Measurements from ENCODE around the gene MCM10. TPM values are rescaled to one million over a fixed set of nuclear protein-coding genes. Genes with fewer than 3 reads are reported as not detected.
"Not testable (repeated sequence)": the region's sequence is repeated elsewhere in the genome, so short reads cannot be mapped to it uniquely, and the experiment has no call there.

Gene MCM10
- 10 to 100 TPM in 2 of 4 donors, 1 to 10 TPM in 2; 8.7 to 12.5 (median 10.8) TPM for polyA plus RNA-seq (ENCODE audit: insufficient read length in 4 of 4)

DNA sequence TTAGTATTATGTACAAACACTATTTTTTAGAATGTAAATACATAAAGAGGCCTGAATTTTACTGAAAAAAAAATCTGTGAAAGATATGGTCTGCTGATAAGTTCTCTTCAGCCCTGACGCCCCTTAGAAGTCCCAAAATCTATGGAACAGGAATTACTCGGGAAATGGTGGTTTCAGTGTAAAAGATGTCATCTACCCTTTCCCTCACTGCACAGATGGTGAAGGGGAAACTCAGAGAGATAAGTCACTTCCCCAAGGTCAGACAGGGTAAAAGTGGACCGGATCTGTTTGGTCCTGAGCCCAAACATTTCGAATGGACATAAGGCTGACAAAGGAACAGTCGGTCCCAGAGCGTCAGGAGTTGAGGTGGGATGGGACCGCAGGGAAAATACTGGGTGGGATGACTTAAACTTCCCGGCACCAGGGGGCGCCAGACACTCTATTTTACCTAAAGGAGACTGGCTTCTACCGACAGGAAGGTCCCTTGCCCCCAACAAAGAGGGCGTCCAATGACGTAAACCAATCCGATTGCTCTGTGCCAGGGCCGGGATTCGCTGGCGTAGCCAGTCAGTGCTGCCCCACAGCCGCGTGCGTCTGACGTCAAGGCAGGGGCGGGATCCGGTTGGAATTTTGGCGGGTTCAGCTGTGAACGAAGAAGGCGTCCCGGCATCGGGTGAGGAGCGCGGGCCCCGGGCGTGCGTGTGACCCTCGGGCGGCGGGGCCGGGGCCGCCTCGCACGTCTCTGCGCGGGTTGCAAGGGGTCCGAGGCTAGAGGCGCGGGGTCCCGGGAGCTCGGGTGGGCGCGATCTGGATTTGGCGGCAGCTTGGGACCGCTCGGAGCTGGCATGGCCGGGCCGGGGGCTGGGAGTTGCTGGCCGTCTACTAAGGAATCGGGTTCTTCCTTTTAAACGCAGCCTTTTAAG lies at the start of gene MCM10:
MCM10 (plus strand) TSS at position 625 of the 923 bp plus-strand sequence. CDS start 2,645 bp downstream, outside the sequence.
- peak; percentile 91 to 99 (median 98) for DNase-seq (ENCODE audit: low read depth in 4 of 4, low spot score in 2 of 4)

DNA sequence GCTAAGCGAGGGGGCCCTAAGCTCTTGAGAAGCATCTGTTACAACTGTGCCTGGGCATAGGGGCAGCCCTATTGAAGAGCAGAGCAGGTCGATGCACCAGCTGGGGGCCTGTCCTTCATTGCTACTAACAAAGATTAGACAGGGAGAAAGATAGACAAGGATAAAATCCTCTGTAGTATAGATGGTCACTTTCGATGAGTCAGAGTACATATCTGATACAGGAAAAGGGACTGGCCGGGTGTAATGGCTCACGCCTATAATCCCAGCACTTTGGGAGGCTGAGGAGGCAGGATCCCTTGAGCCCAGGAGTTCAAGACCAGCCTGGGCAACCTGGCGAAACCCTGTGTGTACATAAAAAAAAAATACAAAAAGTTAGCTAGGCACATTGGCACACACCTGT lies 47.8 kb upstream of the MCM10 start:
- no peak for DNase-seq (ENCODE audit: low read depth in 4 of 4, low spot score in 2 of 4)

DNA sequence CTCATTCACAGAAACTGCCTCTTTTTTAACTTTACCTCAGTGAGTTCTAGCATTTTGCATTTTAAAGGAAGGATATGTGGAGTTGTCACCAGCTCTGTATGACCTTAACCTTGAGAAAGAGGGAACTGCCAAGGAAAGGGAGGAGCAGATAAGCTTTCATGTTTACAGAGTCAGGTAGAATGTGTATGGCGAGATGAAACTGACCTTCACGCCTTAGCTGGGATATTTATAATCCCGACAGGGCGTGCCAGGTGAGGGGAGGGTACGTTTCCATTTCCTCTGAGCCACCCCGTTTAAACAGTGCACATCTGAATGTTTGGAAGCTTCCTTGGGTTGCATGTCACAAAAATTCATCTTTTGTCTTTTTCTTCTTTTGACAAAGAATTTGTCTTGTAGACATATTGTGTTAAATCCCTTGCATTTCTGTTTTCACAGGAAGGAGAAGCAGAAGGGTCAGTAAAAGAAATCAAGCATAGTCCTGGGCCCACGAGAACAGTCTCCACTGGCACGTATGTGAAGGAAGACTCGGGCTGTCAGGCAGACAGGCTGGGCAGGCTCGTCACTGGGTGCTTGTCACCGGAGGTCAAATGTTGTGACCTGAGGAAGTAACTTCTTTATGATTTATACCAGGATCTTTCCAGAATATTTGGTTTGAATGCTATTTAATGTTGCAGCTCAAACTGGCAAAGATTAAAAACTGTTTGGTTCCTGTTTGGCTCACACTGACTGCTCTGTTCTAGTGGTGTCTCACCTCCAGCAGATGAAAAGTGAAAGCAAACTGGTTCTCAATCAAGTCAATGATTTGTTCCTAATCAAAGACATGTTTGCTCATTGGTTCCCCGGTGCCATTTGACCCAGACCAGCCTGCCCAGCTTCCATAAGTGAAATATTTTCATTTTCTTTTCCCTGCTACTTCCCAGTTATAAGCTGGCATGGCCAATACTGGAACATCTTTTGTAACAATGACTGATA lies 45.2 kb upstream of the MCM10 start:
- DNase-seq (ENCODE audit: low read depth in 4 of 4, low spot score in 2 of 4) = no peak

DNA sequence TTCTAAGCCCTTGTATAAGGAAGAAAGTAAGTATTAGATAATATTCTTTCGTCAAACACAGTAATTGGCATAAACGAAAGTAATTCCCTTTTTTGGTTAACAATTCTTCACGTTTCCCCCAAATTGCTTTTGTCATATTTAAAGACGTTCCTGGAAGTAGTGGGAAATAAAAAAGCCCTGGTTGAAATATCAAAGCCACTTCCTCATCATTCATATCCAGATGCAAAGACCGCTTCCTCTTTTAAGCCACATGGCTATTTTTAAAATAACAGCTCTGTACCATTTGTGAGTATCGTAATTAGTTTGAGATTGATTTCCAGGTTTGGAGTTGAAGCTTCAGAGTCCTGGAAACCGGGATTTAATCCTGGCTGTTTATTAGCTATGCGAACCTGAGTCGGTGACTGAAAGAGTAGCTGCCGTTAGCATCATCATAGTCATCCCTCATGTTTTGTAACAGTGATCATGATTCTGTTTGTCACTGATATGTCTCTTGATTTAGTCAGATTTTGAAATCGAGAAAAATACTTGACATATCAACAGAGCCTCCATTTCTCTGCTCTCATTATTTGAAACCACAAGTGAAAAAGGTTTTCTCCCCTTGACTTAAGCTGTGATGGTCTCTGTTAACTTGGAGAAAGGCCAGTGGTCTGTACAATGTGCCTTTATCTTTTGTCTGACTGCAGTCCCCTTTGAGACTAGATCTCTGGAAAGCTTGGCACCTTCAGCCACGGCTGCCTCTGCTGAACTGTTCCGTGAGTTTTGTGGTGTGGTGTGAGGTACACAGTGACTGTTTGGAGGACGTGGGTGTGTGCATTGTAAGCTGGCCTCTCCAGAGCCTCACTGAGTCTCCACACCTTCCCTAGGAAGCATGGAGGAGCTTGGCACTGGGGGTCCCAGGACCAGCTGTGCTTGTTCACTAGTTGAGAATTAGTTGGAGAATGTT lies 43.2 kb upstream of the MCM10 start:
- DNase-seq (ENCODE audit: low read depth in 4 of 4, low spot score in 2 of 4) = no peak

DNA sequence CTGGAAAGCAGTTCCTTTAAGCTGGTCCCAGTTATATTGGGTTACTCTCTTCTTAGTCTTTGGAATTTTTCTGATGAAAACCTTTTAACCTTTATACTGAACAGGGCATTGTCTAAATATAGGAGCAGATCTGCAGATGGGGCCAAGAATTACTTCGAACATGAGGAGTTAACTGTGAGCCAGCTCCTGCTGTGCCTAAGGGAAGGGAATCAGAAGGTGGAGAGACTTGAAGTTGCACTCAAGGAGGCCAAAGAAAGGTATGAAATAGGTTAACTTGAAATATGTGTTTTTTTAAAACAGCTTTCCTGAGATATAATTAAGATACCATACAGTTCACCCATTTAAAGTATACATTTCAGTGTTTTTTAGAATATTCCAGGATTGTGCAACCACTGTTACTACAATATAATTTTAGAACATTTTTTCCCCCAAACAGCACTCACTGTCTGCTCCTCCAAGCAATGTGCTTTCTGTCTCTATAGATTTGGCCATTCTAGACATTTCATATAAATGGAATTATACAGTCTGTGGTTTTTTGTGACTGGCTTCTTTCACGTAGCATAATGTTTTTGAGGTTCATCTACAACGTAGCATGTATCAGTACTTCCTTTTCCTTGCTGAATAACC lies 42.5 kb upstream of the MCM10 start:
- no peak for DNase-seq (ENCODE audit: low read depth in 4 of 4, low spot score in 2 of 4)

DNA sequence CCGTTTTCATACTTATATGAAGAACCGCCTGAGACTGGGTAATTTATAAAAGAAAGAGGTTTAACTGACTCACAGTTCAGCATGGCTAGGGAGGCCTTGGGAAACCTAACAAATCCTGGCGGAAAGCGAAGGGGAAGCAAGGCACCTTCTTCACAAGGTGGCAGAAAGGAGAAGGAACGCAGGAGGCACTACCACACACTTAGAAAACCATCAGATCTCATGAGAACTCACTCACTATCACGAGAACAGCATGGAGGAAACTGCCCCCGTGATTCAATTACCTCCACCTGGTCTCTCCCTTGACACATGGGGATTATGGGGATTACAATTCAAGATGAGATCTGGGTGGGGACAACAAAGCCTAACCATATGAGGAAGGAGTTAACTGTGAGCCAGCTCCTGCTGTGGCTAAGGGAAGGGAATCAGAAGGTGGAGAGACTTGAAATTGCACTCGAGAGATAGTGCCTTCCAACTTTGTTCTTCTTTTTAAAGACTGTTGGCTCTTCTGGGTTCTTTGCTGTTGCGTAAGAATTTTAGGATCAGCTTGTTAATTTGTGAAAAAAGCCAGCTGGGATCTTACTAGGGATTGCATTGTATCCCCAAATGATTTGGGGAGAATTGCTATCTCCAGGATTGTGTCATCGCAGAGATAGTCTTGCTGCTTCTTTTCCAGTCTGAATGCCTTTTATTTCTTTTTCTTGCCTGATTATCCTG lies 40.4 kb upstream of the MCM10 start:
- DNase-seq (ENCODE audit: low read depth in 4 of 4, low spot score in 2 of 4) = no peak

DNA sequence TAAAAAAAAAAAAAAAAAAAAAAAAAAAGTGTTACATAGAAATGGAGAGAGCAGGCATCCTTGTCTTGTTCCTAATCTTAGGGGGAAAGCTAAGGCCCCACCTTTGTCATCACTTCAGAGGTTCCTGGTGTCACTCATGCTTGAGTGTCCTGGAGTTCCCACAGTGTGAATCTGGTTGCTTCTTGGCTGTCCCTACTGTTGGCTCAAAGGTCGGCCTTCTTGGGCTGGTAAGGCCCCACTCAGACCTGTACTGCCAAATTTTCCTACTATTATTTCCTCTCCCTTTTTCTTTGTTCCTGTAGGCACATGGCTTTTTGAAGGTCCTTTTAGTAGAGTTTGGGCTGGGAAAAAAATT lies 39.9 kb upstream of the MCM10 start:
- DNase-seq (ENCODE audit: low read depth in 4 of 4, low spot score in 2 of 4) = no peak

DNA sequence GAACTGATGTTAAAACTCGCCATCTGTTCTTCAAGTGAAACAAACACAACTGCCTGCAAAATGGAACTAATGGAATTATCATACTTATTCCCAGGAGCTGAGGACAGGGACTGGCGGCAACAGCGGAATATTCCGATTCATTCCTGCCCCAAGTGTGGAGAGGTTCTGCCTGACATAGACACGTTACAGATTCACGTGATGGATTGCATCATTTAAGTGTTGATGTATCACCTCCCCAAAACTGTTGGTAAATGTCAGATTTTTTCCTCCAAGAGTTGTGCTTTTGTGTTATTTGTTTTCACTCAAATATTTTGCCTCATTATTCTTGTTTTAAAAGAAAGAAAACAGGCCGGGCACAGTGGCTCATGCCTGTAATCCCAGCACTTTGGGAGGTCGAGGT lies 24.7 kb upstream of the MCM10 start:
- no peak for DNase-seq (ENCODE audit: low read depth in 4 of 4, low spot score in 2 of 4)

DNA sequence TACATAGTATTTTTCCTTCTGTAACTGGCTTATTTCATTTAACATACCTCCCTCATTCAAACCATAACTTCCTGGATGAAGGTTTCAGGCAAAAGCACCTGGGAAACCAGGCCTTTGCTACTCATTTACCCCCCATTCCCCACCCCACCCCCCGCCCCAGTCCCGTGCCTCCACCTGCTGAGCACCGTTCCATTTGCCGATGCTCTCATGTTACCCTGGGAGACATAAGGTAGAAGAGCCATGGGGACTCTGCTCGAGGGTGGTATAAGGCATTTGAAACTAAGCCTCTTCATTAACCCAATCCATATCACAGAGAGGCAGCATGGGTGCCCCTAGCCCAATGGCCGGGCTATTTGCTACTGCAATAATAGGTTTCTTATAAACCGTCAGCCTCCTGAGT lies 22.2 kb upstream of the MCM10 start:
- DNase-seq (ENCODE audit: low read depth in 4 of 4, low spot score in 2 of 4) = no peak

DNA sequence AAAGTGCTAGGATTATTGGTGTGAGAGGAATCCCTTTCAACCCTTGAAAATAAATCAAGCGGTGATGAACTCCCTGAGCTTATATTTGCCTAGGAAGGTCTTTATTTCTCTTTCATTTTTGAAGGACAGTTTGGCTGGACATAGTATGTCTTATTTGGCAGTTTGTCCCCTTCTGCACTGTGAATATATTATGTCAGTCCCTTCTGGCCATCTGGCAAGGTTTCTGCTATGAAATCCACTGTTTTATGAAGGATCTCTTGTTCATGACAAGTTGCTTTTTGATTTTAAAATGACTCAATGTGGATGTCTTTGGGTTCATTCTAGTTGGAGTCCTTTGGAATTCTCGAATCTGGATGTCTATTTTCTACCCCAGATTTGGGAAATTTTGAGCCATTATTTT lies 21.7 kb upstream of the MCM10 start:
- DNase-seq (ENCODE audit: low read depth in 4 of 4, low spot score in 2 of 4) = no peak

DNA sequence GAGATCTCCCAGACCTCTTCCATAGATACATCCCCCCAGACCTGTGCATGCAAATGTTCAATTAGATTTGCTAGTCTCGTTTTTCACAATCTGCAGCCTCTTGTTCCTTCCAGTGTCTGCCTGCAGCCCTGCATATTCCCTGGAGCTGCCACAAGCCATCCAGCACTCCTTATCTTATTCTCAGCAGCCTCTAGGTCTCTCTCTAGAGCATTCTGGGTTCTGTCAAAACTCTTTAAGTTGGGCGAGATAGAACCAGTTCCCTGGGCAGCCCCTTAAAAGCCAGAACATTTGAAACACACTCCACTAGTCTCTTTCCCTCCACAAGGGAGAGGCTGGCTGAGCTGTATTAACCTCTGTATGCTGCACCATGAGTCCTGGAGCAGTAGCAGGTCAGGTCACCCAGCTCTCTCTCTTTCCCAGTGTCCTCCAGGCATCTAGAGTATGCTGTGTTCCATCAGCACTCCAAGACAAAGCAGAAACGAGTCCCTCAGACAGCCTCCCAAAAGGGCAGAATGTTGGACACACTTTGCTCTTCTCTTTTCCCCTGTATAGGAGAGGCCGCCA lies 20.6 kb upstream of the MCM10 start:
- DNase-seq (ENCODE audit: low read depth in 4 of 4, low spot score in 2 of 4) = no peak

DNA sequence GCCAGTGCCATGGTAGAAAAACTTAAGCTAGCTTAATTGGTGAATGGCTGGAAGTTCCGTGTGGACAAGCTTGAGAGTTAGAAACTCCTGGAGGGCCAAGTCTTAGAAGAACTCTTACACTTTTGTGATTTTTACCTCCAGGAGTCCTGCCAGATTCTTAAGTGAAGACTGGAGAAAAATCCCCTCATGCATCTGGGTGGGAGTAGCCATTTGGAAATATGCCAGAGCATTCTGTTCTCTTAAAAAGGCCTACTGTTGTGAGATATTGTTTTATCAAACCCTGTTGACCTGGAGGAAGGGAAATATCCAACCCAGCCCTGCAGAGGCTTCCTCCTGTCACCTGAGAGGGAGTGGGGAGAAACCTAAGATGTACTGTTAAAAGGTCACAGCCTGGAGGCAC lies 17.6 kb upstream of the MCM10 start:
- DNase-seq (ENCODE audit: low read depth in 4 of 4, low spot score in 2 of 4) = no peak

DNA sequence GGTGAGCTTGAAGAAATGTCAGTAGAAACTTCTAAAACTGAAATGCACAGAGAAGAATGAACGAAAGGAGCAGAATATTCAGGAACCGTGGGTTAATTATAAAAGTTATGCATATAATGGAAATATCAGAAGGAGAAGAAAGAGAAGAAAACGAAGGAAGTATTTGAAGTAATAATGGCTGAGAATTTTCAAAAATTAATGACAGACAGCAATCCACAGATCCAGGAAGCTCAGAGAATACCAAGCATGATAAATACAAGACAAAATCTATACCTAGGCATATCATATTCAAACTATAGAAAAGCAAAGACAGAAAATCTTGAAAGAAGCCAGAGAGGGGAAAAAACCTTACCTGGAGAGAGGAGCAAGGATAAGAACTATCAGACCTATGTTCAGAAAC lies 16.5 kb upstream of the MCM10 start:
- no peak for DNase-seq (ENCODE audit: low read depth in 4 of 4, low spot score in 2 of 4)

DNA sequence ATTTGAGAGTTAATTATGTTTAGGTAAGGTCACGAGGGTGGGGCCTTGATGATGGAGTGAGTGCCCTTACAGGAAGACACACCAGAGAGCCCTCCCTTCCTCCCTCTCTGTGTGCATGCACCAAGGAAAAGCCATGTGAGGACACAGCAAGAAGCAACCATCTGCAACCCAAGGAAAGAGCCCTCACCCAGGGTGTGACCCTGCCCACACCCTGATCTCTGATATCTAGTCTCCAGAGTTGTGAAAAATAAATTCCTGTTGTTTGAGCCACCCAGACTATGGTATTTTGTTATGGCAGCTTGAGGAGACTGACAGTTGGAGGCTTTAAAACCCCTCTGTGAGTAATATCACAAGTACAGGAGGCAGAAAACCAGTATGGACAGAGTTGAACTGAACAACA lies 15.0 kb upstream of the MCM10 start:
- DNase-seq (ENCODE audit: low read depth in 4 of 4, low spot score in 2 of 4) = no peak

DNA sequence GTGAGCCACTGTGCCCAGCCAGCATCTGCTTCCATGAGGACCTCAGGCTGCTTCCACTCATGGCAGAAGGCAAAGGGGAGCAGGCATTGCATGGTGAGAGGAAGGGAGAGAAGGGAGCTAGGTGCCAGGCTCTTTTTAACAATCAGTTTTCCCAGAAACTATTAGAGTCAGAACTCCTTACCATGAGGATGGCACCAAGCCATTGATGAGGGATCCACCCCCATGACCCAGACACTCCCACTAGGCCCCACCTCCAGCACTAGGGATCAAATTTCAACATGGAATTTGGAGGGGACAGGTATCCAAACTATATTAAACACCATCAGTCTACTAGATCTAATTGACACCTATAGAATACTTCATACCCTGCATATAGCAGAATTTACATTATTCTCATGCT lies 14.2 kb upstream of the MCM10 start:
- no peak for DNase-seq (ENCODE audit: low read depth in 4 of 4, low spot score in 2 of 4)

DNA sequence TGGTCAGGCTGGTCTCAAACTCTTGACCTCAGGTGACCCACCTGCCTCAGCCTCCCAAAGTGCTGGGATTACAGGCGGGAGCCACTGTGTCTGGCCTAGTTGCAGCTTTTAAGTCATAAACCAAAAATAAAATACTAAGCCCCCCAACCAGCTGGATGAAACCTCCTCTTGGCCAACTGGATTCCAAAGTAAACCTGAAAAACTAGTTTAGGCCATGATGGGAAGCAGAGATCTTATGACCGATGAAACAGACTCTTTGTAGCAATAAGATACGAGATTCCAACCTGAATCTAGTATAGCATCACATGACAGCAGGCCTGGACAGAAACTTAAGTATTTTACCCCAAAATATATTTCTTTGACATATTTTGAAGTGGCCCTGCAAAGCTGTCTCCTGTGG lies 9.1 kb upstream of the MCM10 start:
- no peak for DNase-seq (ENCODE audit: low read depth in 4 of 4, low spot score in 2 of 4)

DNA sequence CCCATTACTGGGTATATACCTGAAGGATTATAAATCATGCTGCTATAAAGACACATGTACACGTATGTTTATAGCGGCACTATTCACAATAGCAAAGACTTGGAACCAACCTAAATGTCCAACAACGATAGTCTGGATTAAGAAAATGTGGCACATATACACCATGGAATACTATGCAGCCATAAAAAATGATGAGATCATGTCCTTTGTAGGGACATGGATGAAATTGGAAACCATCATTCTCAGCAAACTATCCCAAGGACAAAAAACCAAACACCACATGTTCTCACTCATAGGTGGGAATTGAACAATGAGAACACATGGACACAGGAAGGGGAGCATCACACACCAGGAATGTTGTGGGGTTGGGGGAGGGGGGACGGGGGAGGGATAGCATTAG lies 5.5 kb upstream of the MCM10 start:
- DNase-seq (ENCODE audit: low read depth in 4 of 4, low spot score in 2 of 4) = not testable (repeated sequence)

DNA sequence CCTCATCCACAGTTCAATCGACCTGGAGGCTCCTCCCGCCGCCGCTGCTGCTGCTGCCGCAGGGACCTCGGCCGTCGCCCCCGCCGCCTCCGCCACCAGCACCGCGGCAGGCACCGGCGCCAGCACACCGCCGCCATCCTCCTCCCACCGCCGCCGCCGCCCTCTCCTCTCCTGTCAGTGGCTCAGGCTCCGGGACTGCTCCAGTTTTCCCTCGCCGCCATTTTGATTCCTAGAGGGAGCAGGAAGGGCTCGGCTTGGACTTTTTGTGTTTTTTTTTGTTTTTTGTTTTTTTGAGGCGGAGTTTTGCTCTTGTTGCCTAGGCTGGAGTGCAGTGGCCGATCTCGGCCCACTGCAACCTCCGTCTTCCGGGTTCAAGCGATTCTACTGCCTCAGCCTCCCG lies 3.0 kb upstream of the MCM10 start:
- no peak for DNase-seq (ENCODE audit: low read depth in 4 of 4, low spot score in 2 of 4)

DNA sequence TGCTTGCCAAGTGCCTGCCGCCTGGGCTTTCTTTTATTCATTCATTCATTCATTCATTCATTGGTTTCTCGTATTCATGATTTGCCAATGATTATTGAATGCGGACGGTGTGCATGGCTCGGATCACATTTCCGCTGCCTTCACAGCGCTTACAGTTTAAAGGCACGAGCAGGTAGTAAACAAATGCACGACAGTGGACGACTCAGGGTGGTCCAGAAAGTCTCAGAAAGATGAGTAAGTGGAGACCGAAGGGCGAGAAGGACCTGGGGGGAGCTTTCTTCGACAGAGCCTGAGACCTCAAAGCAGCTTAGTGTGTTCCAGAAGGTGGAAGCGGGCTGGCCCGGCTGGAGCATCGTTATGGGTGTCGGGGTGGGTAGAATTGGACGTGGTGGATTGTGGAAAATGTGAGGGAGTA lies 506 bp downstream of the MCM10 start:
- DNase-seq (ENCODE audit: low read depth in 4 of 4, low spot score in 2 of 4) = no peak
